ENCODE measurements around the gene KLF16. TPM values are rescaled to one million over a fixed set of nuclear protein-coding genes. Genes with fewer than 3 reads are reported as not detected.

KLF16 gene
- total RNA-seq, 1 experiment from 2014 or later: 64.0 TPM

GRCh38 chr19:1850809-1851653, 12.3 kb downstream of the KLF16 start (continued):
- TF ChIP-seq, protein P1, sequence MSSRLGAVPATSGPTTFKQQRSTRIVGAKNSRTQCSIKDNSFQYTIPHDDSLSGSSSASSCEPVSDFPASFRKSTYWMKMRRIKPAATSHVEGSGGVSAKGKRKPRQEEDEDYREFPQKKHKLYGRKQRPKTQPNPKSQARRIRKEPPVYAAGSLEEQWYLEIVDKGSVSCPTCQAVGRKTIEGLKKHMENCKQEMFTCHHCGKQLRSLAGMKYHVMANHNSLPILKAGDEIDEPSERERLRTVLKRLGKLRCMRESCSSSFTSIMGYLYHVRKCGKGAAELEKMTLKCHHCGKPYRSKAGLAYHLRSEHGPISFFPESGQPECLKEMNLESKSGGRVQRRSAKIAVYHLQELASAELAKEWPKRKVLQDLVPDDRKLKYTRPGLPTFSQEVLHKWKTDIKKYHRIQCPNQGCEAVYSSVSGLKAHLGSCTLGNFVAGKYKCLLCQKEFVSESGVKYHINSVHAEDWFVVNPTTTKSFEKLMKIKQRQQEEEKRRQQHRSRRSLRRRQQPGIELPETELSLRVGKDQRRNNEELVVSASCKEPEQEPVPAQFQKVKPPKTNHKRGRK (CRISPR knock-in tag; IDR thresholded peaks at IDR 0.05; ENCODE audit: borderline replicate concordance): no peak
- no peak for TF ChIP-seq FOXJ3 (CRISPR knock-in tag; IDR thresholded peaks at IDR 0.05; ENCODE audit: borderline replicate concordance)
- TF ChIP-seq NR2C2 (CRISPR knock-in tag; IDR thresholded peaks at IDR 0.05): no peak
- no peak for TF ChIP-seq ZNF232 (CRISPR knock-in tag; IDR thresholded peaks at IDR 0.05)
- TF ChIP-seq, protein P2, sequence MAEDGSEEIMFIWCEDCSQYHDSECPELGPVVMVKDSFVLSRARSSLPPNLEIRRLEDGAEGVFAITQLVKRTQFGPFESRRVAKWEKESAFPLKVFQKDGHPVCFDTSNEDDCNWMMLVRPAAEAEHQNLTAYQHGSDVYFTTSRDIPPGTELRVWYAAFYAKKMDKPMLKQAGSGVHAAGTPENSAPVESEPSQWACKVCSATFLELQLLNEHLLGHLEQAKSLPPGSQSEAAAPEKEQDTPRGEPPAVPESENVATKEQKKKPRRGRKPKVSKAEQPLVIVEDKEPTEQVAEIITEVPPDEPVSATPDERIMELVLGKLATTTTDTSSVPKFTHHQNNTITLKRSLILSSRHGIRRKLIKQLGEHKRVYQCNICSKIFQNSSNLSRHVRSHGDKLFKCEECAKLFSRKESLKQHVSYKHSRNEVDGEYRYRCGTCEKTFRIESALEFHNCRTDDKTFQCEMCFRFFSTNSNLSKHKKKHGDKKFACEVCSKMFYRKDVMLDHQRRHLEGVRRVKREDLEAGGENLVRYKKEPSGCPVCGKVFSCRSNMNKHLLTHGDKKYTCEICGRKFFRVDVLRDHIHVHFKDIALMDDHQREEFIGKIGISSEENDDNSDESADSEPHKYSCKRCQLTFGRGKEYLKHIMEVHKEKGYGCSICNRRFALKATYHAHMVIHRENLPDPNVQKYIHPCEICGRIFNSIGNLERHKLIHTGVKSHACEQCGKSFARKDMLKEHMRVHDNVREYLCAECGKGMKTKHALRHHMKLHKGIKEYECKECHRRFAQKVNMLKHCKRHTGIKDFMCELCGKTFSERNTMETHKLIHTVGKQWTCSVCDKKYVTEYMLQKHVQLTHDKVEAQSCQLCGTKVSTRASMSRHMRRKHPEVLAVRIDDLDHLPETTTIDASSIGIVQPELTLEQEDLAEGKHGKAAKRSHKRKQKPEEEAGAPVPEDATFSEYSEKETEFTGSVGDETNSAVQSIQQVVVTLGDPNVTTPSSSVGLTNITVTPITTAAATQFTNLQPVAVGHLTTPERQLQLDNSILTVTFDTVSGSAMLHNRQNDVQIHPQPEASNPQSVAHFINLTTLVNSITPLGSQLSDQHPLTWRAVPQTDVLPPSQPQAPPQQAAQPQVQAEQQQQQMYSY (CRISPR knock-in tag; IDR thresholded peaks at IDR 0.05): no peak
- TF ChIP-seq RORB (CRISPR knock-in tag; IDR thresholded peaks at IDR 0.05): no peak
- no peak for TF ChIP-seq HMGA2 (CRISPR knock-in tag; IDR thresholded peaks at IDR 0.05)
- TF ChIP-seq JUN (CRISPR knock-in tag; IDR thresholded peaks at IDR 0.05): no peak

DNA sequence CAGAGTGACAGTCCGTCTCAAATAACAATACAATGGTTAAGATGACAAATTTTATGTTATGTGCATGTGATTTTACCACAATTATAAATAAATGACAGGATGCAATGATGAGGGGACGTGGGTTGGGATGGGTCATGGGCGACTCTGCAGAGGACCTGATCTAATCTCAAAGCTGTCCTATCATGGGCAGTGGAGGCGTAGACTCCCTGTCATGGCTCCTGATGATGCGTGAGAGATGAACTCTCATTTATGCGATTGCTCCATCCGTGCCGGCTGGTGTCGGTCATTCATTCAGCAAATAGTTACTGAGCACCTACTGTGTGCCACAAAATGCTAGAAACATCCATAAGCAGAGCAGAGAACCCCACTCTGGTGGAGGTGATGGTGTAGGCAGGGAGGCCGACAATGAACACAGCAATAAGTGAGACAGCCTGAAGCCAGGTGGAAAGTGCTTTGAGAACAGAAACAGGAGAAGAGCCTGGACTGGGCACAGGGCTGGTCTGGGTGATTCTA, 13.4 kb downstream of the KLF16 start:
- no peak for ATAC-seq
- peaks cover 33% of the 10 kb centered on the region for H3K4me1 Mint-ChIP-seq

More for the DNA sequence above, 13.4 kb downstream of the KLF16 start:
- Mint-ChIP-seq H3K27ac (peak overlapping the region; percentile 6), H3K4me3 (no peak overlapping the region), H3K27me3 (ENCODE audit: low read depth) (no peaks in the 10 kb centered on the region), H3K36me3 (no peaks in the 10 kb centered on the region), H3K9me3 (no peaks in the 10 kb centered on the region)
- ChIA-PET POLR2A (no interaction called here), CTCF (interaction anchor here (1.8 to 2.3 kb wide), 2 partner anchors 12 to 23 kb away, joined by 19 to 20 read pairs; no protein-coding TSS in a partner anchor)
- TF ChIP-seq FOXJ3 (CRISPR knock-in tag; IDR thresholded peaks at IDR 0.05; ENCODE audit: borderline replicate concordance) (no peak), MYBL2 (CRISPR knock-in tag; IDR thresholded peaks at IDR 0.05) (no peak), GABPB1 (CRISPR knock-in tag; IDR thresholded peaks at IDR 0.05) (no peak), ELF4 (CRISPR knock-in tag; IDR thresholded peaks at IDR 0.05; ENCODE audit: low read depth) (no peak), JUN (CRISPR knock-in tag; IDR thresholded peaks at IDR 0.05) (no peak)
- TF ChIP-seq, protein P3, sequence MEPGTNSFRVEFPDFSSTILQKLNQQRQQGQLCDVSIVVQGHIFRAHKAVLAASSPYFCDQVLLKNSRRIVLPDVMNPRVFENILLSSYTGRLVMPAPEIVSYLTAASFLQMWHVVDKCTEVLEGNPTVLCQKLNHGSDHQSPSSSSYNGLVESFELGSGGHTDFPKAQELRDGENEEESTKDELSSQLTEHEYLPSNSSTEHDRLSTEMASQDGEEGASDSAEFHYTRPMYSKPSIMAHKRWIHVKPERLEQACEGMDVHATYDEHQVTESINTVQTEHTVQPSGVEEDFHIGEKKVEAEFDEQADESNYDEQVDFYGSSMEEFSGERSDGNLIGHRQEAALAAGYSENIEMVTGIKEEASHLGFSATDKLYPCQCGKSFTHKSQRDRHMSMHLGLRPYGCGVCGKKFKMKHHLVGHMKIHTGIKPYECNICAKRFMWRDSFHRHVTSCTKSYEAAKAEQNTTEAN (CRISPR knock-in tag; IDR thresholded peaks at IDR 0.05): no peak
- TF ChIP-seq, protein P4, sequence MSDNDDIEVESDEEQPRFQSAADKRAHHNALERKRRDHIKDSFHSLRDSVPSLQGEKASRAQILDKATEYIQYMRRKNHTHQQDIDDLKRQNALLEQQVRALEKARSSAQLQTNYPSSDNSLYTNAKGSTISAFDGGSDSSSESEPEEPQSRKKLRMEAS (CRISPR knock-in tag; IDR thresholded peaks at IDR 0.05): no peak
- TF ChIP-seq, protein P2 (CRISPR knock-in tag; IDR thresholded peaks at IDR 0.05): no peak
- no peak for DNase-seq (ENCODE audit: low spot score)

Data from WTC11 (cell line).